Measurements from ENCODE around the gene CIDEA. TPM values are rescaled to one million over a fixed set of nuclear protein-coding genes. Genes with fewer than 3 reads are reported as not detected.
"Not testable (repeated sequence)": the region's sequence is repeated elsewhere in the genome, so short reads cannot be mapped to it uniquely, and the experiment has no call there.

CIDEA gene
- total and polyA plus RNA-seq, 2 donors = 0.05 to 0.82 TPM

DNA sequence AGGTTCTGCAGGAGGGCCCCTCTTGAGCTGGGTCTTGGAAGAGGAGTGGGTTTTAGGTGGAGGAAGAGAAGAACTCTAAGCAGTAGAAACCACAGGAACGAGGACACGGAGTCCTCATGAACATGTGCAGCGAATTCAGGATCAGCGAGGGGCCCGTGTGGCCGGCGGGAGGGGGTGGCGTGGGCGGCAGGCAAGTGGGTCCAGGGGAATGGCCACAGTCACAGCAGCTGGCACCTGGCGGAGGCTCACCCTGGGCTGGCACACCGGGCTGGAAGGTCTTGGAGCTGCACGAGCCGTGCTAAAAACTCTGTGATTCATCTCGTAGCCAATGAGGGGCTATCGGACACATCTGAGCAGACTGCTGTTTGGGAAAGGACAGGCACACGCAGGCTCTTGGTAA, 18.0 kb upstream of the CIDEA start:
- Histone ChIP-seq H3K9me3 (ENCODE audit: control insufficient read depth in 2 of 2, insufficient read depth in 1 of 2, low read length in 1 of 2) (peaks cover 0 to 14% of the 10 kb centered on the region in 2 donors), H3K27me3 (ENCODE audit: control insufficient read depth in 2 of 2, insufficient read depth in 1 of 2, low read length in 1 of 2) (peaks cover 3 to 35% of the 10 kb centered on the region in 2 donors), H3K4me3 (ENCODE audit: low read length in 2 of 2) (no peak overlapping the region), H3K36me3 (ENCODE audit: control insufficient read depth in 2 of 2, insufficient read depth in 2 of 2, low read length in 1 of 2) (no peaks in the 10 kb centered on the region), H3K4me1 (ENCODE audit: control insufficient read depth in 2 of 2, insufficient read depth in 2 of 2, low read length in 2 of 2) (peaks cover 0 to 10% of the 10 kb centered on the region in 2 donors), H3K27ac (ENCODE audit: low read depth in 1 of 2, low read length in 1 of 2) (no peak overlapping the region)
- WGBS = 98% methylated on average over 16 of the region's 16 CpGs
- DNase-seq (ENCODE audit: low read depth in 6 of 9, low spot score in 9 of 9) = no peak

DNA sequence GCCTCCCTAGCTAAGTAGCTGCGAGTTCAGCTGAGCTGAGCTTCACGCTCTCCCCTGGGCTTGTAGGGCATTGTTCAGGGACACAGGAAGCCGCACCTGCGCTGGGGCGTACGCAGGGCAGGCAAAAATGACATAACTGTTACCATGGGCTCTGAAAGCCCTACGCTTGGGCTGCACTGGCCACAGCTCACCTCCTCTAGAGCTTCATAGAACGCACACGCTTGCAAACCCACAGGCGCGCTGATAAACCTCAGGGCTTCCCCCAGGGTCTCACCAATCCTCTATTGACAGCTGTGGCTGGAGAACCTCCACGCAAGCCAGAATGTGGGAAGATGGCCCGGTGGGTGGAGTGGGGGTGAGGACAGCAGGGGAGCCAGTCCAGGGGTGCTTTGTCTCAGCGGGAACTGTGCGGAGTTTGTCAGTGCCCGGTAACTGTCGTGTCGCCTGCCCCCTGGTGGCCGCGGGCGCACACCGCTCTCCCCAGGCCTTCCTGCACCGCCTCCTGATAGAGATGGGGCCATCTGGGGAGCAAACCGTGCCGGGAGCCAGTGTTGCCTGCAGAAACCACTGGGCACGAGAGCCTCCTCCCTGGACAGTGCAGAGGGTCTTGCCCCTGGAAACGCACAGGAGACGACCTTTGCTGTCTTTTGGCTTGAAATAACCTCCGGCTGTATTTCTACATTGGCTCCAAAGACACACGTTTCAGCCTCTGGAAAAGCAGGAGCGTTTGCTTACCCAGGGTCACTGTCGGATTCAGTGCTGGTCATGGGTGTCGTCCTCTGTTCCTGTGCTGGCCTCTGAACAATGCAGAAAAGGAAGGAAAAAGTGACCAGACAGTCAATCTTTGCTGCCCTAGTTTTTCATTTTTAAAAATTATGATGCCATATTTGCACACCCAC, 17.0 kb upstream of the CIDEA start:
- DNase-seq (ENCODE audit: low read depth in 6 of 9, low spot score in 9 of 9) = peak; percentile 3 to 76 (median 49)
- H3K27ac ChIP-seq (ENCODE audit: low read depth in 1 of 2, low read length in 1 of 2) = no peak overlapping the region
- 36% methylated on average over 33 of the region's 33 CpGs for WGBS
- H3K4me3 ChIP-seq (ENCODE audit: low read length in 2 of 2) = no peak overlapping the region
- H3K9me3 ChIP-seq (ENCODE audit: control insufficient read depth in 2 of 2, insufficient read depth in 1 of 2, low read length in 1 of 2) = peaks cover 0 to 9% of the 10 kb centered on the region in 2 donors
- no peaks in the 10 kb centered on the region for H3K36me3 ChIP-seq (ENCODE audit: control insufficient read depth in 2 of 2, insufficient read depth in 2 of 2, low read length in 1 of 2)
- H3K4me1 ChIP-seq (ENCODE audit: control insufficient read depth in 2 of 2, insufficient read depth in 2 of 2, low read length in 2 of 2) = peaks cover 0 to 10% of the 10 kb centered on the region in 2 donors
- peaks cover 3 to 33% of the 10 kb centered on the region in 2 donors for H3K27me3 ChIP-seq (ENCODE audit: control insufficient read depth in 2 of 2, insufficient read depth in 1 of 2, low read length in 1 of 2)

DNA sequence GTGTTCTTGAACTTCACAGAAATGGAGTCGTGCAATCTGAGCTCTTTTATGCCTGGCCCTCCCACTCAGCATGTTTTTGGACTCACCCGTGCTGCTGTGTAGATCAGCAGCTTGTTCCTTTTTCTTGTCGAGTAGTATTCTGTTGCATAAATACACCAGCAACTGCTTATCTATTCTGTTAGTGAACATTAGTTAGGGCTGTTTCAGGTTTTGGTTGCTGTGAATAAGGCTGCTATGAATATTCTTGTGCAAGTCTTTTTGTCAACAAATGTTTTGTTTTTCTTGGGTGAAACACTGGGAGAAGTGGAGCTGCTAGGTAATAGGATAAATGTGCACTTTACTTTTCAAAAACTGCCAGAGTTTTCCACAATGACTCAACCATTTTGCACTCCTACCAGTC, 15.3 kb upstream of the CIDEA start:
- WGBS = 59% methylated on average over 3 of the region's 3 CpGs
- Histone ChIP-seq H3K27me3 (ENCODE audit: control insufficient read depth in 2 of 2, insufficient read depth in 1 of 2, low read length in 1 of 2) (peaks cover 3 to 33% of the 10 kb centered on the region in 2 donors), H3K9me3 (ENCODE audit: control insufficient read depth in 2 of 2, insufficient read depth in 1 of 2, low read length in 1 of 2) (peaks cover 0 to 9% of the 10 kb centered on the region in 2 donors), H3K27ac (ENCODE audit: low read depth in 1 of 2, low read length in 1 of 2) (no peak overlapping the region), H3K36me3 (ENCODE audit: control insufficient read depth in 2 of 2, insufficient read depth in 2 of 2, low read length in 1 of 2) (no peaks in the 10 kb centered on the region), H3K4me3 (ENCODE audit: low read length in 2 of 2) (no peak overlapping the region), H3K4me1 (ENCODE audit: control insufficient read depth in 2 of 2, insufficient read depth in 2 of 2, low read length in 2 of 2) (peaks cover 0 to 10% of the 10 kb centered on the region in 2 donors)
- no peak for DNase-seq (ENCODE audit: low read depth in 6 of 9, low spot score in 9 of 9)

DNA sequence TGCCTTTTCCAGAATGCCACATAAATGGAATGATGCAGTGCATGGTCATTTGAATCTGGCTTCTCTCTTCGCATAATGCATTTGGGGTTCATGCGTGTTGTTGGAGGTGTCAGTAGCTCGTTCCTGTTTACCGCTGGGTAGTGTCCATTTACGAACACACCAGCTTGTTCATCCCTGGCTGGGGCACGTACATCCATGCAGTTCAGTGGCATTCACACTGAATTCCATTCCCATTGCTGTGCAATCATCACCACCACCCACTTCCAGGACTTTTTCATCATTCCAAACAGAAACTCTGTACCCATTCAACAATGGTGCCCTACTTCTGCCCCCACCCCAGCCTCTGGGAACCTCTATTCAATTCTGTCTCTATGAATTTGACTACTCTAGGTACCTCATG, 14.7 kb upstream of the CIDEA start:
- H3K4me3 ChIP-seq (ENCODE audit: low read length in 2 of 2) = no peak overlapping the region
- no peak for DNase-seq (ENCODE audit: low read depth in 6 of 9, low spot score in 9 of 9)
- peaks cover 3 to 29% of the 10 kb centered on the region in 2 donors for H3K27me3 ChIP-seq (ENCODE audit: control insufficient read depth in 2 of 2, insufficient read depth in 1 of 2, low read length in 1 of 2)
- WGBS = 95% methylated on average over 6 of the region's 6 CpGs
- H3K27ac ChIP-seq (ENCODE audit: low read depth in 1 of 2, low read length in 1 of 2) = no peak overlapping the region
- H3K4me1 ChIP-seq (ENCODE audit: control insufficient read depth in 2 of 2, insufficient read depth in 2 of 2, low read length in 2 of 2) = peaks cover 0 to 10% of the 10 kb centered on the region in 2 donors
- H3K9me3 ChIP-seq (ENCODE audit: control insufficient read depth in 2 of 2, insufficient read depth in 1 of 2, low read length in 1 of 2) = peaks cover 0 to 7% of the 10 kb centered on the region in 2 donors
- H3K36me3 ChIP-seq (ENCODE audit: control insufficient read depth in 2 of 2, insufficient read depth in 2 of 2, low read length in 1 of 2) = no peaks in the 10 kb centered on the region

DNA sequence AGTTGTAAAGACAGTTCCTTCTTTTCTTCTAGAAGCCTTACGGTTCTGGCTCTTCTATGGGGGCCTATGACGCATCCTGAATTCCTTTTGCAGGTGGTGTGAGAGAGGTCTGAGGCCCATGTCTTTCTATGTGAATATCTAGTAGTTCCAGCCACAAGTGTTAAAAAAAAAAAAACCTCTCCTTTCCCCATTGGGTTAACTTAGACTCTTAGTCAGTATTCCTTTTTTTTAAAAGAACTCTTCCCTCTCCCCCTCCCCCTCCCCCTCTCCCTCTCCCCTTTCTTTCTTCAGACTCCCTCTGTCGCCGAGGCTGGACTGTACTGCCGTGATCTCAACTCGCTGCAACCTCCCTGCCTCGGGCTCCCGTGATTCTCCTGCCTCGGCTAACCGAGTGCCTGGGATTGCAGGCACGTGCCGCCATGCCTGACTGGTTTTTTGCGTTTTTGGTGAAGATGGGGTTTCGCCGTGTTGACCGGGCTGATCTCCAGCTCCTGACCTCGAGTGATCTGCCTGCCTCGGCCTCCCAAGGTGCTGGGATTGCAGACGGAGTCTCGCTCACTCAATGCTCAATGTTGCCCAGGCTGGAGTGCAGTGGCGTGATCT, 11.4 kb upstream of the CIDEA start:
- no peaks in the 10 kb centered on the region for H3K36me3 ChIP-seq (ENCODE audit: control insufficient read depth in 2 of 2, insufficient read depth in 2 of 2, low read length in 1 of 2)
- DNase-seq (ENCODE audit: low read depth in 6 of 9, low spot score in 9 of 9) = no peak
- H3K9me3 ChIP-seq (ENCODE audit: control insufficient read depth in 2 of 2, insufficient read depth in 1 of 2, low read length in 1 of 2) = no peaks in the 10 kb centered on the region
- no peak overlapping the region for H3K27ac ChIP-seq (ENCODE audit: low read depth in 1 of 2, low read length in 1 of 2)
- no peak overlapping the region for H3K4me3 ChIP-seq (ENCODE audit: low read length in 2 of 2)
- 94% methylated on average over 21 of the region's 21 CpGs for WGBS
- peaks cover 7 to 34% of the 10 kb centered on the region in 2 donors for H3K27me3 ChIP-seq (ENCODE audit: control insufficient read depth in 2 of 2, insufficient read depth in 1 of 2, low read length in 1 of 2)
- H3K4me1 ChIP-seq (ENCODE audit: control insufficient read depth in 2 of 2, insufficient read depth in 2 of 2, low read length in 2 of 2) = no peaks in the 10 kb centered on the region

DNA sequence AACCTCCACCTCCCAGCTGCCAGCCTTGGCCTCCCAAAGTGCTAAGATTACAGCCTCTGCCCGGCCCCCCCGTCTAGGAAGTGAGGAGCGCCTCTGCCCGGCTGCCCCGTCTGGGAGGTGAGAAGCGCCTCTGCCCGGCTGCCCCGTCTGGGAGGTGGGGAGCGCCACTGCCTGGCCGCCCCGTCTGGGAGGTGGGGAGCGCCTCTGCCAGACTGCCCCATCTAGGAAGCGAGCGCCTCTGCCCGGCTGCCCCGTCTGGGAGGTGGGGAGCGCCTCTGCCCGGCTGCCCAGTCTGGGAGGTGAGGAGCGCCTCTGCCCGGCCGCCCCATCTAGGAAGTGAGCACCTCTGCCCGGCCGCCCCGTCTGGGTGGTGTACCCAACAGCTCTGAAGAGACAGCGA, 10.9 kb upstream of the CIDEA start:
- H3K27me3 ChIP-seq (ENCODE audit: control insufficient read depth in 2 of 2, insufficient read depth in 1 of 2, low read length in 1 of 2) = peaks cover 10 to 36% of the 10 kb centered on the region in 2 donors
- DNase-seq (ENCODE audit: low read depth in 6 of 9, low spot score in 9 of 9); H3K27ac ChIP-seq (ENCODE audit: low read depth in 1 of 2, low read length in 1 of 2); H3K9me3 ChIP-seq (ENCODE audit: control insufficient read depth in 2 of 2, insufficient read depth in 1 of 2, low read length in 1 of 2); H3K36me3 ChIP-seq (ENCODE audit: control insufficient read depth in 2 of 2, insufficient read depth in 2 of 2, low read length in 1 of 2); H3K4me3 ChIP-seq (ENCODE audit: low read length in 2 of 2); H3K4me1 ChIP-seq (ENCODE audit: control insufficient read depth in 2 of 2, insufficient read depth in 2 of 2, low read length in 2 of 2): not testable (repeated sequence)
- 96% methylated on average over 25 of the region's 25 CpGs for WGBS

DNA sequence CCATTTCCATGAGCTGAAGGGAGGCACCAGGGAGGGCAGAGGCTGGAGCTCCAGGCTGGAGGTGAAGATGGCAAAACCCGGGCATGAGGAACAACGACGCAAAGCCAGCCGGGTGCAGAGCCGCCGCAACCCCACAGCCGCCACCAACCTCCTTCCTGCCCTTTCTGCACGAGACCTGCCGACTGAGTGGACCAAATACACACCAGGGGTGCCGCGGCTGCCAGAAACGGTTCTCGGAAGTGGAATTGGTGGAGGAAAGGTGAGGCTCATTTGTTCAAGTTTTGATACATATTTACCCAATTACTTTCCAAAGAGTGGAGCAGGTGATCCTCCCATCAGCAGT, 8.4 kb upstream of the CIDEA start:
- Histone ChIP-seq H3K27ac (ENCODE audit: low read depth in 1 of 2, low read length in 1 of 2) (no peak overlapping the region), H3K27me3 (ENCODE audit: control insufficient read depth in 2 of 2, insufficient read depth in 1 of 2, low read length in 1 of 2) (peaks cover 7 to 43% of the 10 kb centered on the region in 2 donors), H3K36me3 (ENCODE audit: control insufficient read depth in 2 of 2, insufficient read depth in 2 of 2, low read length in 1 of 2) (no peaks in the 10 kb centered on the region), H3K9me3 (ENCODE audit: control insufficient read depth in 2 of 2, insufficient read depth in 1 of 2, low read length in 1 of 2) (no peaks in the 10 kb centered on the region), H3K4me3 (ENCODE audit: low read length in 2 of 2) (no peak overlapping the region), H3K4me1 (ENCODE audit: control insufficient read depth in 2 of 2, insufficient read depth in 2 of 2, low read length in 2 of 2) (no peaks in the 10 kb centered on the region)
- no peak for DNase-seq (ENCODE audit: low read depth in 6 of 9, low spot score in 9 of 9)
- WGBS = 96% methylated on average over 13 of the region's 13 CpGs

DNA sequence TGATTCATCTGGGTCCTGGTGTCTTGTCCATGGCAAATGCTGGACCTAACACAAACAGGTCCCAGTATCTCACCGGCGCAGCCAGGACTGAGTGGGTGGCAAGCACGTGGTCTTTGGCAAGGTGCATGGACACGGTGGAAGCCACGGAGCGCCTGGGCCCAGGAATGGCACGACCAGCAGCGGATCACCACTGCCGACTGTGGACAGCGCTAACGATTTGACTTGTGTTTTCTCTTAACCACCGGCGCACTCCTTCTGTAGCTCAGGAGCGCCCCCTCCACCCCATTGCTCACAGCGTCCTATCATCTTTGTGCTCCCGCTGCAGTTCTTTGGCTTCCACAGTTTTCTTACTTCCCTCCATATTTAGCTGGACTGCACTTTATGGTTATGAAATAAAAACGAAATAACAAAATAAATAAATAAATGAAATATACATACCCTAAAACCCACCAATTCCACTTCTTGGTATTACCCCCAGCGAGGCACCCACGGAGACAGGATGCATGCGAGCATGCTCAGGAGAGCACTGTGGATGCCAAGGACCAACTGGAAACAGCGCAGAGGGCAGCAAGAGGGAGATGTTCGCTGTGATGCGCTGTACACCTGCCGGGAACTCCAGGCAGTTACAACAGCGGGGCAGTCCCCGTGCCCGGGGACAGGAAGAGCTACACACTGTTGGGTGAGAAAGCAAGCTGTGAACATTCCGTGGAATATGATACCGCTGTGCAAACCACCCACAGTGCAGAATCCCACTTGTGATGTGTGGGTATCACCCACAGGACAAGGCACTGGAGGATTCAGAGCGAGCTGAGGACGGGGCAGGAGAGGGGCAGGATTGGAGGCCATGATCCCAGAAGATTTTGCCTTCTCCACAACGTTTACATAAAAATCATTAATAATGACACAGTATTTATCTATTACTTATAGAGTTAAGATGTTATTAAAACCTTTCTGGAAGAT, 7.0 kb upstream of the CIDEA start:
- no peaks in the 10 kb centered on the region for H3K9me3 ChIP-seq (ENCODE audit: control insufficient read depth in 2 of 2, insufficient read depth in 1 of 2, low read length in 1 of 2)
- no peak overlapping the region for H3K4me3 ChIP-seq (ENCODE audit: low read length in 2 of 2)
- no peaks in the 10 kb centered on the region for H3K36me3 ChIP-seq (ENCODE audit: control insufficient read depth in 2 of 2, insufficient read depth in 2 of 2, low read length in 1 of 2)
- H3K27ac ChIP-seq (ENCODE audit: low read depth in 1 of 2, low read length in 1 of 2) = no peak overlapping the region
- no peaks in the 10 kb centered on the region for H3K4me1 ChIP-seq (ENCODE audit: control insufficient read depth in 2 of 2, insufficient read depth in 2 of 2, low read length in 2 of 2)
- WGBS = 48% methylated on average over 32 of the region's 32 CpGs
- DNase-seq (ENCODE audit: low read depth in 6 of 9, low spot score in 9 of 9) = no peak
- H3K27me3 ChIP-seq (ENCODE audit: control insufficient read depth in 2 of 2, insufficient read depth in 1 of 2, low read length in 1 of 2) = peaks cover 13 to 49% of the 10 kb centered on the region in 2 donors

Data from thymus (tissue), 11 donors.